Stomach (tissue), 4 donors: Measurements from ENCODE around the gene FHOD3.

Experiments used
- CTCF ChIP-seq, 7 experiments: fragments of 450-650 bp in 4 of 7; fragments of 200-600 bp in 3 of 7; sonication (generic) in 3 of 7; IDR thresholded peaks; one replicate each; pipeline ENCODE4 v1.5.1; 2016 to 2019; ENCODE audit warnings: antibody characterized with exemption in 7 of 7, control low read depth in 2 of 7, mild to moderate bottlenecking in 1 of 7
- EP300 ChIP-seq: sonication (generic); formaldehyde crosslinking; IDR thresholded peaks from one replicate; pipeline ENCODE4 v1.6.1; 2017; ENCODE audit warnings: antibody characterized with exemption
- POLR2A ChIP-seq, 4 donors: fragments of 450-650 bp; IDR thresholded peaks; one replicate each; pipeline ENCODE4 v1.6.1; 2016; ENCODE audit warnings: antibody characterized with exemption in 4 of 4, control low read depth in 2 of 4, mild to moderate bottlenecking in 1 of 4, moderate library complexity in 1 of 4
- POLR2AphosphoS5 ChIP-seq, 3 donors: sonication (generic); formaldehyde crosslinking; IDR thresholded peaks; one replicate each; pipeline ENCODE4 v1.6.1; 2016; ENCODE audit warnings: antibody characterized with exemption in 3 of 3

GRCh38 chr18:36485772-36486171 is 188.3 kb downstream of the FHOD3 start:
- TF ChIP-seq EP300 (no peak), CTCF (IDR thresholded peaks at IDR 0.05) (no peak), POLR2A (IDR thresholded peaks at IDR 0.05) (no peak), POLR2AphosphoS5 (IDR thresholded peaks at IDR 0.05) (no peak)
